ENCODE data around the gene VPS35L. TPM values are rescaled to one million over a fixed set of nuclear protein-coding genes. Genes with fewer than 3 reads are reported as not detected.
A peak's percentile ranks its signal among the peaks of the same experiment; 100 is the strongest.

The VPS35L gene
- total and polyA plus RNA-seq, 2 of the 13 experiments (the other 11 are each of a cell fraction or from before 2014, with no cell fraction given) = 1.4 to 1.6 TPM

DNA sequence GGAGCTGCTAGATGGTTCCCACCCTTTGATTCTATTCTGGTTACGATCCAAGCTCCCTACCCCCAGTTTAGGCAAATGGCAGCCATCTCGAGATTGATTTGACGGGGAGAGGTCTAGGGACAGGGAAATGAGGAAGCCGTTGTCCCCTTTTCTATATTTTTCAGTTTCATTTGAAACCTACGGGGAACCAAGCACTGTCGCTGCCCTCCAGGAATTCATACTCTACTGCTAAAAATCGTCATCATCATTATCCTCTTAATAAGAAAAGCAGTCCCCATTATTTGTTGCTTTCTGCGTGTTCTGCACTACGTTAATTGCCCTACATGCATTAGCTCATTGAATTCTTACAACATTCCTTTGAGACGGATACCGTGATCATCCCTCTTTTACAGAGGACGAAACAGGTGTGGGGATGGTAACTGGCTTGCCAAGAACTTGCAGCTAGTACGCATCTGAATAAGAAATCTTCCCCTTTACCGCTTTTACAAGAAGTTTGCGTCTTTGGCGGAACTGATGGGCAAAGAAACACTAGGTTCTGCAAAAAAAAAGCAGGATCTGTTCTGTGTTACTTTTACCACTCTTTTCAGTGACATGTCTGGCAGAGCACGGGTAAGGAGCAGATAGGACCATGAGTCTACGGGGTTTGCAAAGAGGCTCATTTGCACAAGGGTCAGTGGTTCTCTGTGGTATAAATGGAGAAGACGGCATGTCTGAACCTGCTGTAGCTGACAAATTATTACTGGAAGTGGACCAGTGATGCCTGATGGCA, 30.7 kb upstream of the VPS35L start (continued):
- TF ChIP-seq, protein P1, sequence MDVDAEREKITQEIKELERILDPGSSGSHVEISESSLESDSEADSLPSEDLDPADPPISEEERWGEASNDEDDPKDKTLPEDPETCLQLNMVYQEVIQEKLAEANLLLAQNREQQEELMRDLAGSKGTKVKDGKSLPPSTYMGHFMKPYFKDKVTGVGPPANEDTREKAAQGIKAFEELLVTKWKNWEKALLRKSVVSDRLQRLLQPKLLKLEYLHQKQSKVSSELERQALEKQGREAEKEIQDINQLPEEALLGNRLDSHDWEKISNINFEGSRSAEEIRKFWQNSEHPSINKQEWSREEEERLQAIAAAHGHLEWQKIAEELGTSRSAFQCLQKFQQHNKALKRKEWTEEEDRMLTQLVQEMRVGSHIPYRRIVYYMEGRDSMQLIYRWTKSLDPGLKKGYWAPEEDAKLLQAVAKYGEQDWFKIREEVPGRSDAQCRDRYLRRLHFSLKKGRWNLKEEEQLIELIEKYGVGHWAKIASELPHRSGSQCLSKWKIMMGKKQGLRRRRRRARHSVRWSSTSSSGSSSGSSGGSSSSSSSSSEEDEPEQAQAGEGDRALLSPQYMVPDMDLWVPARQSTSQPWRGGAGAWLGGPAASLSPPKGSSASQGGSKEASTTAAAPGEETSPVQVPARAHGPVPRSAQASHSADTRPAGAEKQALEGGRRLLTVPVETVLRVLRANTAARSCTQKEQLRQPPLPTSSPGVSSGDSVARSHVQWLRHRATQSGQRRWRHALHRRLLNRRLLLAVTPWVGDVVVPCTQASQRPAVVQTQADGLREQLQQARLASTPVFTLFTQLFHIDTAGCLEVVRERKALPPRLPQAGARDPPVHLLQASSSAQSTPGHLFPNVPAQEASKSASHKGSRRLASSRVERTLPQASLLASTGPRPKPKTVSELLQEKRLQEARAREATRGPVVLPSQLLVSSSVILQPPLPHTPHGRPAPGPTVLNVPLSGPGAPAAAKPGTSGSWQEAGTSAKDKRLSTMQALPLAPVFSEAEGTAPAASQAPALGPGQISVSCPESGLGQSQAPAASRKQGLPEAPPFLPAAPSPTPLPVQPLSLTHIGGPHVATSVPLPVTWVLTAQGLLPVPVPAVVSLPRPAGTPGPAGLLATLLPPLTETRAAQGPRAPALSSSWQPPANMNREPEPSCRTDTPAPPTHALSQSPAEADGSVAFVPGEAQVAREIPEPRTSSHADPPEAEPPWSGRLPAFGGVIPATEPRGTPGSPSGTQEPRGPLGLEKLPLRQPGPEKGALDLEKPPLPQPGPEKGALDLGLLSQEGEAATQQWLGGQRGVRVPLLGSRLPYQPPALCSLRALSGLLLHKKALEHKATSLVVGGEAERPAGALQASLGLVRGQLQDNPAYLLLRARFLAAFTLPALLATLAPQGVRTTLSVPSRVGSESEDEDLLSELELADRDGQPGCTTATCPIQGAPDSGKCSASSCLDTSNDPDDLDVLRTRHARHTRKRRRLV (CRISPR knock-in tag; IDR thresholded peaks at IDR 0.05) = no peak
- TF ChIP-seq HDAC1 (CRISPR knock-in tag; IDR thresholded peaks at IDR 0.05) = 0 out of 2 replicates have a peak, but pooled peaks have one; percentile 16
- no peak for TF ChIP-seq PCBP1 (IDR thresholded peaks at IDR 0.05; ENCODE audit: borderline replicate concordance, low read depth, low read length)
- TF ChIP-seq CEBPB (IDR thresholded peaks at IDR 0.05; ENCODE audit: borderline replicate concordance, low read depth, low read length) = no peak
- TF ChIP-seq RXRB (CRISPR knock-in tag; IDR thresholded peaks at IDR 0.05; ENCODE audit: borderline replicate concordance) = no peak
- 0 out of 2 replicates have a peak, but pooled peaks have one; percentile 36 for TF ChIP-seq SNAPC2 (CRISPR knock-in tag; IDR thresholded peaks at IDR 0.05)
- TF ChIP-seq ZNF576 (CRISPR knock-in tag; IDR thresholded peaks at IDR 0.05) = no peak
- no peak for TF ChIP-seq ZFP62 (CRISPR knock-in tag; IDR thresholded peaks at IDR 0.05)
- TF ChIP-seq NR2C2 (CRISPR knock-in tag; IDR thresholded peaks at IDR 0.05; ENCODE audit: borderline replicate concordance) = no peak
- no peak for TF ChIP-seq ZNF878 (CRISPR knock-in tag; IDR thresholded peaks at IDR 0.05)
- TF ChIP-seq ZSCAN31 (CRISPR knock-in tag; IDR thresholded peaks at IDR 0.05; ENCODE audit: low read depth) = no peak
- TF ChIP-seq MZF1 (CRISPR knock-in tag; IDR thresholded peaks at IDR 0.05; ENCODE audit: borderline replicate concordance) = no peak
- TF ChIP-seq LCORL (IDR thresholded peaks at IDR 0.05) = no peak
- TF ChIP-seq LCORL (CRISPR knock-in tag; IDR thresholded peaks at IDR 0.05) = no peak
- no peak for TF ChIP-seq ZSCAN9 (CRISPR knock-in tag; IDR thresholded peaks at IDR 0.05; ENCODE audit: borderline replicate concordance)
- 0 out of 2 replicates have a peak, but pooled peaks have one; percentile 6 for TF ChIP-seq ZBTB7B (CRISPR knock-in tag; IDR thresholded peaks at IDR 0.05)
- TF ChIP-seq, protein P2, sequence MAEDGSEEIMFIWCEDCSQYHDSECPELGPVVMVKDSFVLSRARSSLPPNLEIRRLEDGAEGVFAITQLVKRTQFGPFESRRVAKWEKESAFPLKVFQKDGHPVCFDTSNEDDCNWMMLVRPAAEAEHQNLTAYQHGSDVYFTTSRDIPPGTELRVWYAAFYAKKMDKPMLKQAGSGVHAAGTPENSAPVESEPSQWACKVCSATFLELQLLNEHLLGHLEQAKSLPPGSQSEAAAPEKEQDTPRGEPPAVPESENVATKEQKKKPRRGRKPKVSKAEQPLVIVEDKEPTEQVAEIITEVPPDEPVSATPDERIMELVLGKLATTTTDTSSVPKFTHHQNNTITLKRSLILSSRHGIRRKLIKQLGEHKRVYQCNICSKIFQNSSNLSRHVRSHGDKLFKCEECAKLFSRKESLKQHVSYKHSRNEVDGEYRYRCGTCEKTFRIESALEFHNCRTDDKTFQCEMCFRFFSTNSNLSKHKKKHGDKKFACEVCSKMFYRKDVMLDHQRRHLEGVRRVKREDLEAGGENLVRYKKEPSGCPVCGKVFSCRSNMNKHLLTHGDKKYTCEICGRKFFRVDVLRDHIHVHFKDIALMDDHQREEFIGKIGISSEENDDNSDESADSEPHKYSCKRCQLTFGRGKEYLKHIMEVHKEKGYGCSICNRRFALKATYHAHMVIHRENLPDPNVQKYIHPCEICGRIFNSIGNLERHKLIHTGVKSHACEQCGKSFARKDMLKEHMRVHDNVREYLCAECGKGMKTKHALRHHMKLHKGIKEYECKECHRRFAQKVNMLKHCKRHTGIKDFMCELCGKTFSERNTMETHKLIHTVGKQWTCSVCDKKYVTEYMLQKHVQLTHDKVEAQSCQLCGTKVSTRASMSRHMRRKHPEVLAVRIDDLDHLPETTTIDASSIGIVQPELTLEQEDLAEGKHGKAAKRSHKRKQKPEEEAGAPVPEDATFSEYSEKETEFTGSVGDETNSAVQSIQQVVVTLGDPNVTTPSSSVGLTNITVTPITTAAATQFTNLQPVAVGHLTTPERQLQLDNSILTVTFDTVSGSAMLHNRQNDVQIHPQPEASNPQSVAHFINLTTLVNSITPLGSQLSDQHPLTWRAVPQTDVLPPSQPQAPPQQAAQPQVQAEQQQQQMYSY (CRISPR knock-in tag; IDR thresholded peaks at IDR 0.05) = no peak
- TF ChIP-seq RAD21 (CRISPR knock-in tag; IDR thresholded peaks at IDR 0.05) = no peak
- no peak for TF ChIP-seq CAMTA2 (CRISPR knock-in tag; IDR thresholded peaks at IDR 0.05; ENCODE audit: borderline replicate concordance)
- TF ChIP-seq SNAI1 (CRISPR knock-in tag; IDR thresholded peaks at IDR 0.05; ENCODE audit: borderline replicate concordance) = no peak
- no peak for TF ChIP-seq PHF21A (CRISPR knock-in tag; IDR thresholded peaks at IDR 0.05)

Data from HepG2 (cell line).